ENCODE data around the gene PPM1E.

DNA sequence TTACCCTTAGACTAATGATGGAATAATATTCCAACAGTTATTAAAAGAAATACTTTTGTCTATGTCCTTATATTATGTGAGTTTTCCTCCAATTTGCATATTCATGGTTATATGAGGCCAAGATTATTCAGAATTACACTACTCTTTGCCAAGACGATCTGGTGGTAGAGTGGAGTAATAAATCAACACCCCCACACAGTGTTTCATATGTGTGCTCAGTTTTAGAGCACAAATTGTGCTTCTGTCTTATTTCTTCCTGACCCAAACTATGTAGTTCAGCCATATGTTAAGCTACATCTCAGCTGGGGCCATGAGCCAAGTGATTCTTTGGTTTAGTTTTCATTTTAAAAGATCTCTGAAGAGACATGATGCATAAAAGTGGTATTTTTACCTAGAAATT is 26.9 kb upstream of the PPM1E start:
- TF ChIP-seq, protein P1, sequence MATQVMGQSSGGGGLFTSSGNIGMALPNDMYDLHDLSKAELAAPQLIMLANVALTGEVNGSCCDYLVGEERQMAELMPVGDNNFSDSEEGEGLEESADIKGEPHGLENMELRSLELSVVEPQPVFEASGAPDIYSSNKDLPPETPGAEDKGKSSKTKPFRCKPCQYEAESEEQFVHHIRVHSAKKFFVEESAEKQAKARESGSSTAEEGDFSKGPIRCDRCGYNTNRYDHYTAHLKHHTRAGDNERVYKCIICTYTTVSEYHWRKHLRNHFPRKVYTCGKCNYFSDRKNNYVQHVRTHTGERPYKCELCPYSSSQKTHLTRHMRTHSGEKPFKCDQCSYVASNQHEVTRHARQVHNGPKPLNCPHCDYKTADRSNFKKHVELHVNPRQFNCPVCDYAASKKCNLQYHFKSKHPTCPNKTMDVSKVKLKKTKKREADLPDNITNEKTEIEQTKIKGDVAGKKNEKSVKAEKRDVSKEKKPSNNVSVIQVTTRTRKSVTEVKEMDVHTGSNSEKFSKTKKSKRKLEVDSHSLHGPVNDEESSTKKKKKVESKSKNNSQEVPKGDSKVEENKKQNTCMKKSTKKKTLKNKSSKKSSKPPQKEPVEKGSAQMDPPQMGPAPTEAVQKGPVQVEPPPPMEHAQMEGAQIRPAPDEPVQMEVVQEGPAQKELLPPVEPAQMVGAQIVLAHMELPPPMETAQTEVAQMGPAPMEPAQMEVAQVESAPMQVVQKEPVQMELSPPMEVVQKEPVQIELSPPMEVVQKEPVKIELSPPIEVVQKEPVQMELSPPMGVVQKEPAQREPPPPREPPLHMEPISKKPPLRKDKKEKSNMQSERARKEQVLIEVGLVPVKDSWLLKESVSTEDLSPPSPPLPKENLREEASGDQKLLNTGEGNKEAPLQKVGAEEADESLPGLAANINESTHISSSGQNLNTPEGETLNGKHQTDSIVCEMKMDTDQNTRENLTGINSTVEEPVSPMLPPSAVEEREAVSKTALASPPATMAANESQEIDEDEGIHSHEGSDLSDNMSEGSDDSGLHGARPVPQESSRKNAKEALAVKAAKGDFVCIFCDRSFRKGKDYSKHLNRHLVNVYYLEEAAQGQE (IDR thresholded peaks at IDR 0.05; ENCODE audit: insufficient read depth in 1 of 2, low read depth in 2 of 2, low read length in 1 of 2), result no peak
- TF ChIP-seq, protein P2, sequence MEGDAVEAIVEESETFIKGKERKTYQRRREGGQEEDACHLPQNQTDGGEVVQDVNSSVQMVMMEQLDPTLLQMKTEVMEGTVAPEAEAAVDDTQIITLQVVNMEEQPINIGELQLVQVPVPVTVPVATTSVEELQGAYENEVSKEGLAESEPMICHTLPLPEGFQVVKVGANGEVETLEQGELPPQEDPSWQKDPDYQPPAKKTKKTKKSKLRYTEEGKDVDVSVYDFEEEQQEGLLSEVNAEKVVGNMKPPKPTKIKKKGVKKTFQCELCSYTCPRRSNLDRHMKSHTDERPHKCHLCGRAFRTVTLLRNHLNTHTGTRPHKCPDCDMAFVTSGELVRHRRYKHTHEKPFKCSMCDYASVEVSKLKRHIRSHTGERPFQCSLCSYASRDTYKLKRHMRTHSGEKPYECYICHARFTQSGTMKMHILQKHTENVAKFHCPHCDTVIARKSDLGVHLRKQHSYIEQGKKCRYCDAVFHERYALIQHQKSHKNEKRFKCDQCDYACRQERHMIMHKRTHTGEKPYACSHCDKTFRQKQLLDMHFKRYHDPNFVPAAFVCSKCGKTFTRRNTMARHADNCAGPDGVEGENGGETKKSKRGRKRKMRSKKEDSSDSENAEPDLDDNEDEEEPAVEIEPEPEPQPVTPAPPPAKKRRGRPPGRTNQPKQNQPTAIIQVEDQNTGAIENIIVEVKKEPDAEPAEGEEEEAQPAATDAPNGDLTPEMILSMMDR (IDR thresholded peaks at IDR 0.05), result no peak
- no peak for TF ChIP-seq POLR2AphosphoS5 (IDR thresholded peaks at IDR 0.05; ENCODE audit: low read depth, low read length)
